ENCODE measurements around the gene GRID2IP. TPM values are rescaled to one million over a fixed set of nuclear protein-coding genes. Genes with fewer than 3 reads are reported as not detected.

GRID2IP gene
- total and polyA plus RNA-seq, 2 of the 13 experiments (the other 11 are each of a cell fraction or from before 2014, with no cell fraction given): 0.03 TPM; not detected in 1

DNA sequence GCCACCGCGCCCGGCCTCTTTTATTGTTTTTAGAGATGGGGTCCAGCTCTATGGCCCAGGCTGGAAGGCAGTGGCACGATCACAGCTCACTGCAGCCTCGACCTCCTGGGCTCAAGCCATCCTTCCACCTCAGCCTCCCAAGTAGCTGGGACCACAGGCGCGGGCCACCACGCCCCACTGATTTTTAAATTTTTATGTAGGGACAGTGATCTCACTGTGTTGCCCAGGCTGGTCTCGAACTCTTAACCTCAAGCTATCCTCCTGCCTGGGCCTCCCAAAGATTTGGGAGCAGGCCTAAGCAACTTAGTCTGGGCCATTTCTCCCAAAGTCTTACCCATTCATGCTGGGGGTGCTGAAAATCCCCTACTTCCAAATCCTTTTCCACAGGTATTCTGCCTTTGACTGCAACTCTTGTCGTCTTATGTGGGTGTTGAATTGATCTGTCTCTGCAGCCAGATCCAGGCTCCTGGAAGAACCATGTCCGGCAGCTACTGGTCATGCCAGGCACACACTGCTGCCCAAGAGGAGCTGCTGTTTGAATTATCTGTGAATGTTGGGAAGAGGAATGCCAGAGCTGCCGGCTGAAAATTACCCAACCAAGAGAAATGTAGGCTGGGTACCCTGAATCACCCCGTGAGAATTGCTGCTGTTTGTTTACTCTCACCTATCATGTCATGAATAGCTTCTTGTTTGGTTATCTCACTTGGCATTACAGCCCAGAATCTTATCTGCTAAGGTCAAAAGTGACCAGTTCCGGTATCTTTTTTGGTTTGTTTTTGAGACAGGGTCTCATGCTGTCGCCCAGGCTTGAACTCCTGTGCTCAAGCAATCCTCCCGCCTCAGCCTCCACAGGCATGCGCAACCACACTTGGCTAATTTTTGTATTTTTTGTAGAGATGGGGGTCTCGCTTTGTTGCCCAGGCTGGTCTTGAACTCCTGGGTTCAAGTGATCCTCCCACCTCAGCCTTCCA lies 27.1 kb upstream of the GRID2IP start (continued):
- peak; percentile 55; the same call in 1 of the 2 replicates for TF ChIP-seq ZNF430 (CRISPR knock-in tag; IDR thresholded peaks at IDR 0.05)
- TF ChIP-seq ZNF781 (CRISPR knock-in tag; IDR thresholded peaks at IDR 0.05; ENCODE audit: borderline replicate concordance, not compliant biosample characterization): peak; percentile 51
- peak; percentile 97 for TF ChIP-seq ETV5 (CRISPR knock-in tag; IDR thresholded peaks at IDR 0.05; ENCODE audit: borderline replicate concordance)
- TF ChIP-seq ARID2 (CRISPR knock-in tag; IDR thresholded peaks at IDR 0.05; ENCODE audit: borderline replicate concordance): no peak
- no peak for TF ChIP-seq TOPORS (CRISPR knock-in tag; IDR thresholded peaks at IDR 0.05)
- TF ChIP-seq ZMYM3 (CRISPR knock-in tag; IDR thresholded peaks at IDR 0.05): peak; percentile 26; the same call in 1 of the 2 replicates
- TF ChIP-seq MXI1 (IDR thresholded peaks at IDR 0.05; ENCODE audit: borderline replicate concordance, low read depth, low read length): peak; percentile 40; the same call in 1 of the 3 replicates
- TF ChIP-seq, protein P1, sequence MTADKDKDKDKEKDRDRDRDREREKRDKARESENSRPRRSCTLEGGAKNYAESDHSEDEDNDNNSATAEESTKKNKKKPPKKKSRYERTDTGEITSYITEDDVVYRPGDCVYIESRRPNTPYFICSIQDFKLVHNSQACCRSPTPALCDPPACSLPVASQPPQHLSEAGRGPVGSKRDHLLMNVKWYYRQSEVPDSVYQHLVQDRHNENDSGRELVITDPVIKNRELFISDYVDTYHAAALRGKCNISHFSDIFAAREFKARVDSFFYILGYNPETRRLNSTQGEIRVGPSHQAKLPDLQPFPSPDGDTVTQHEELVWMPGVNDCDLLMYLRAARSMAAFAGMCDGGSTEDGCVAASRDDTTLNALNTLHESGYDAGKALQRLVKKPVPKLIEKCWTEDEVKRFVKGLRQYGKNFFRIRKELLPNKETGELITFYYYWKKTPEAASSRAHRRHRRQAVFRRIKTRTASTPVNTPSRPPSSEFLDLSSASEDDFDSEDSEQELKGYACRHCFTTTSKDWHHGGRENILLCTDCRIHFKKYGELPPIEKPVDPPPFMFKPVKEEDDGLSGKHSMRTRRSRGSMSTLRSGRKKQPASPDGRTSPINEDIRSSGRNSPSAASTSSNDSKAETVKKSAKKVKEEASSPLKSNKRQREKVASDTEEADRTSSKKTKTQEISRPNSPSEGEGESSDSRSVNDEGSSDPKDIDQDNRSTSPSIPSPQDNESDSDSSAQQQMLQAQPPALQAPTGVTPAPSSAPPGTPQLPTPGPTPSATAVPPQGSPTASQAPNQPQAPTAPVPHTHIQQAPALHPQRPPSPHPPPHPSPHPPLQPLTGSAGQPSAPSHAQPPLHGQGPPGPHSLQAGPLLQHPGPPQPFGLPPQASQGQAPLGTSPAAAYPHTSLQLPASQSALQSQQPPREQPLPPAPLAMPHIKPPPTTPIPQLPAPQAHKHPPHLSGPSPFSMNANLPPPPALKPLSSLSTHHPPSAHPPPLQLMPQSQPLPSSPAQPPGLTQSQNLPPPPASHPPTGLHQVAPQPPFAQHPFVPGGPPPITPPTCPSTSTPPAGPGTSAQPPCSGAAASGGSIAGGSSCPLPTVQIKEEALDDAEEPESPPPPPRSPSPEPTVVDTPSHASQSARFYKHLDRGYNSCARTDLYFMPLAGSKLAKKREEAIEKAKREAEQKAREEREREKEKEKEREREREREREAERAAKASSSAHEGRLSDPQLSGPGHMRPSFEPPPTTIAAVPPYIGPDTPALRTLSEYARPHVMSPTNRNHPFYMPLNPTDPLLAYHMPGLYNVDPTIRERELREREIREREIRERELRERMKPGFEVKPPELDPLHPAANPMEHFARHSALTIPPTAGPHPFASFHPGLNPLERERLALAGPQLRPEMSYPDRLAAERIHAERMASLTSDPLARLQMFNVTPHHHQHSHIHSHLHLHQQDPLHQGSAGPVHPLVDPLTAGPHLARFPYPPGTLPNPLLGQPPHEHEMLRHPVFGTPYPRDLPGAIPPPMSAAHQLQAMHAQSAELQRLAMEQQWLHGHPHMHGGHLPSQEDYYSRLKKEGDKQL (CRISPR knock-in tag; IDR thresholded peaks at IDR 0.05; ENCODE audit: low read depth): peak; percentile 86
- no peak; the same call in 1 of the 2 replicates for TF ChIP-seq AHR (CRISPR knock-in tag; IDR thresholded peaks at IDR 0.05)
- 0 out of 2 replicates have a peak, but pooled peaks have one; percentile 53 for TF ChIP-seq ZNF589 (CRISPR knock-in tag; conservative IDR thresholded peaks at IDR 0.05)
- TF ChIP-seq POGZ (CRISPR knock-in tag; IDR thresholded peaks at IDR 0.05): peak; percentile 72
- no peak for TF ChIP-seq ZNF282 (IDR thresholded peaks at IDR 0.05; ENCODE audit: partially characterized antibody)
- TF ChIP-seq, protein P2, sequence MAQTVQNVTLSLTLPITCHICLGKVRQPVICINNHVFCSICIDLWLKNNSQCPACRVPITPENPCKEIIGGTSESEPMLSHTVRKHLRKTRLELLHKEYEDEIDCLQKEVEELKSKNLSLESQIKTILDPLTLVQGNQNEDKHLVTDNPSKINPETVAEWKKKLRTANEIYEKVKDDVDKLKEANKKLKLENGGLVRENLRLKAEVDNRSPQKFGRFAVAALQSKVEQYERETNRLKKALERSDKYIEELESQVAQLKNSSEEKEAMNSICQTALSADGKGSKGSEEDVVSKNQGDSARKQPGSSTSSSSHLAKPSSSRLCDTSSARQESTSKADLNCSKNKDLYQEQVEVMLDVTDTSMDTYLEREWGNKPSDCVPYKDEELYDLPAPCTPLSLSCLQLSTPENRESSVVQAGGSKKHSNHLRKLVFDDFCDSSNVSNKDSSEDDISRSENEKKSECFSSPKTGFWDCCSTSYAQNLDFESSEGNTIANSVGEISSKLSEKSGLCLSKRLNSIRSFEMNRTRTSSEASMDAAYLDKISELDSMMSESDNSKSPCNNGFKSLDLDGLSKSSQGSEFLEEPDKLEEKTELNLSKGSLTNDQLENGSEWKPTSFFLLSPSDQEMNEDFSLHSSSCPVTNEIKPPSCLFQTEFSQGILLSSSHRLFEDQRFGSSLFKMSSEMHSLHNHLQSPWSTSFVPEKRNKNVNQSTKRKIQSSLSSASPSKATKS (CRISPR knock-in tag; IDR thresholded peaks at IDR 0.05): no peak
- TF ChIP-seq ZHX1 (CRISPR knock-in tag; IDR thresholded peaks at IDR 0.05; ENCODE audit: low read depth): no peak
- no peak for TF ChIP-seq ZKSCAN1 (IDR thresholded peaks at IDR 0.05; ENCODE audit: low read length)
- TF ChIP-seq CEBPG (CRISPR knock-in tag; IDR thresholded peaks at IDR 0.05): peak; percentile 90
- TF ChIP-seq ZBTB42 (CRISPR knock-in tag; IDR thresholded peaks at IDR 0.05): no peak
